ENCODE measurements around the gene OR2M3.

The OR2M3 gene, protein sequence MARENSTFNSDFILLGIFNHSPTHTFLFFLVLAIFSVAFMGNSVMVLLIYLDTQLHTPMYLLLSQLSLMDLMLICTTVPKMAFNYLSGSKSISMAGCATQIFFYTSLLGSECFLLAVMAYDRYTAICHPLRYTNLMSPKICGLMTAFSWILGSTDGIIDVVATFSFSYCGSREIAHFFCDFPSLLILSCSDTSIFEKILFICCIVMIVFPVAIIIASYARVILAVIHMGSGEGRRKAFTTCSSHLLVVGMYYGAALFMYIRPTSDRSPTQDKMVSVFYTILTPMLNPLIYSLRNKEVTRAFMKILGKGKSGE

DNA sequence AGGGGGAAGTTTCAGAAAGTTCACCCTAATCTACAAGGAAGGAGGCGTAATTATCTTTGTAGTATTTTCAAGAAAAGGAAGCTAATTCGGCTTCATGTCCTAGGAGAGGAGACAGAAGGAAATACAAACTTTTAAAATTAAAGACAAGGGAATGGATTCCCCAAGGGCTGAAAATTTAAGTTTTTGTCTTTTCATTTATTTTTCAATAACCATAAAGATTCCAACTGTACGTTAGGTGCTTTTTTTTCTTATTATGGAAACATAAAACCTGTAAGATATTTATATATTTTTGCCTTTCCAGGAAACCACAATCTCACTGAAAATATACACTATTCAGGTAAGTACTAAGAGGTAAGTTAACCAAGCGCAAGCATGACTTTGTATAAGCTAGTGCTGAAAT, at the start of gene OR2M3:
Gene OR2M3 (plus strand): TSS at position 301 of the 400 bp plus-strand sequence. CDS start 5,803 bp downstream, outside the sequence.
- TF ChIP-seq, protein P1, sequence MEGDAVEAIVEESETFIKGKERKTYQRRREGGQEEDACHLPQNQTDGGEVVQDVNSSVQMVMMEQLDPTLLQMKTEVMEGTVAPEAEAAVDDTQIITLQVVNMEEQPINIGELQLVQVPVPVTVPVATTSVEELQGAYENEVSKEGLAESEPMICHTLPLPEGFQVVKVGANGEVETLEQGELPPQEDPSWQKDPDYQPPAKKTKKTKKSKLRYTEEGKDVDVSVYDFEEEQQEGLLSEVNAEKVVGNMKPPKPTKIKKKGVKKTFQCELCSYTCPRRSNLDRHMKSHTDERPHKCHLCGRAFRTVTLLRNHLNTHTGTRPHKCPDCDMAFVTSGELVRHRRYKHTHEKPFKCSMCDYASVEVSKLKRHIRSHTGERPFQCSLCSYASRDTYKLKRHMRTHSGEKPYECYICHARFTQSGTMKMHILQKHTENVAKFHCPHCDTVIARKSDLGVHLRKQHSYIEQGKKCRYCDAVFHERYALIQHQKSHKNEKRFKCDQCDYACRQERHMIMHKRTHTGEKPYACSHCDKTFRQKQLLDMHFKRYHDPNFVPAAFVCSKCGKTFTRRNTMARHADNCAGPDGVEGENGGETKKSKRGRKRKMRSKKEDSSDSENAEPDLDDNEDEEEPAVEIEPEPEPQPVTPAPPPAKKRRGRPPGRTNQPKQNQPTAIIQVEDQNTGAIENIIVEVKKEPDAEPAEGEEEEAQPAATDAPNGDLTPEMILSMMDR (conservative IDR thresholded peaks at IDR 0.05), result no peak
- no peak for TF ChIP-seq ZFX (IDR thresholded peaks at IDR 0.05)
- no peak within 1 kb of the TSS for H3K27ac ChIP-seq

- no peak for TF ChIP-seq ZFX (IDR thresholded peaks at IDR 0.05)
- TF ChIP-seq, protein P1 (conservative IDR thresholded peaks at IDR 0.05), result no peak
- no peak overlapping the region for H3K27ac ChIP-seq
These were observed 44.8 kb upstream of the OR2M3 start for GRCh38 chr1:248152056-248152827.

- no peak for TF ChIP-seq ZFX (IDR thresholded peaks at IDR 0.05)
- TF ChIP-seq, protein P1 (conservative IDR thresholded peaks at IDR 0.05), result no peak
- H3K27ac ChIP-seq, result no peak overlapping the region
These were observed 41.1 kb upstream of the OR2M3 start for GRCh38 chr1:248155927-248156326.

DNA sequence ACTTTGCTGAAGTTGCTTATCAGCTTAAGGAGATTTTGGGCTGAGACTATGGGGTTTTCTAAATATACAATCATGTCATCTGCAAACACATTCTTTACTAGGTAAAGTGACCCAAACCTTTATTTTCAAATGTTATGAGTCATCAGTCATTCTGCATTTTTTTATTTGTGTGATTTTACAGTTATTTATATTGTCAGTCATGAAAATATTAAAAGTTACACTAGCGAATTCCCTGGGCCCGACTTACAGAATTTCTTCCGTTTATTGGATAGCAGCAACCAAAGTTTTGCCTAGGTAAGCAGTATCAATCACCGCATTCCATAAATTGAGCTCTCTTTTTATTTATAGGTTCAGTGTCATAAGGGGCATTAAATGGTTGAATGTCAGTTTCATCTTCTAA, 38.3 kb upstream of the OR2M3 start:
- no peak for TF ChIP-seq ZFX (IDR thresholded peaks at IDR 0.05)
- TF ChIP-seq, protein P1 (conservative IDR thresholded peaks at IDR 0.05), result no peak

GRCh38 chr1:248164031-248164430, 33.0 kb upstream of the OR2M3 start:
- no peak overlapping the region for H3K27ac ChIP-seq
- TF ChIP-seq ZFX (IDR thresholded peaks at IDR 0.05), result no peak
- TF ChIP-seq, protein P1 (conservative IDR thresholded peaks at IDR 0.05), result no peak

More for the DNA sequence above, 38.3 kb upstream of the OR2M3 start:
- H3K27ac ChIP-seq, result no peak overlapping the region

DNA sequence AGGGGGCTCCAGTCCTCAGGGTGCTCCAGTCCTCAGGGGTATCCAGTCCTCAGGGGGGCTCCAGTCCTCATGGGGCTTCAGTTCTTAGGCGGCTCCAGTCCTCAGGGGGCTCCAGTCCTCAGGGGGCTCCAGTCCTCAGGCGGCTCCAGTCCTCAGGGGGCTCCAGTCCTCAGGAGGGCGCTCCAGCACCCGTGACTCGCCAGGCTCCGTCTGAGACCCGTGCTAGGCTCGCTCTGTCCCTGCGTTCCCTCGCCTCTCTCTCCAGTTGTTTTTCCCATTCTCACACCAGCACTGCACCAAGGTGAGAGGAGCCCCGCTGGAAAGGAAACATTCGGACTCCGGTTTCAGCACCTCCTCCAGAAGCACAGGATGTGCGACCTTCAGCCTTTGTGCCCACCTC, 31.9 kb upstream of the OR2M3 start:
- no peak for TF ChIP-seq ZFX (IDR thresholded peaks at IDR 0.05)
- TF ChIP-seq, protein P1 (conservative IDR thresholded peaks at IDR 0.05), result no peak

DNA sequence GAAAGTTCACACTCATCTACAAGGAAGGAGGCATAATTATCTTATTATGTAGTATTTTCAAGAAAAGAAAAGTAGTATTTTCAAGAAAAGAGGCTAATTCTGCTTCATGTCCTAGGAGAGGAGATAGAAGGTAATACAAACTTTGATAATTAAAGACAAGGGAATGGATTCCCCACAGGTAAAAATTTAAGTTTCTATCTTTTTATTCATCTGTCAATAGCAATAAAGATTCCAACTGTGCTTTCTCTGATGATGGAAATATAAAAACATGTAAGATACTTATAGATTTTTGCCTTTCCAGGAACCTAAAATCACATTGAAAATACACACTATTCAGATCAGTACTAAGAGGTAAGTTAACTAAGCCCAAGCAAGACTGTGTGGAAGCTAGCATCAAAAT, 22.5 kb upstream of the OR2M3 start, which contains the start of gene OR2M2:
Gene OR2M2 (plus strand): TSS at position 301 of the 400 bp plus-strand sequence. CDS start 5,165 bp downstream, outside the sequence.
- TF ChIP-seq, protein P1 (conservative IDR thresholded peaks at IDR 0.05), result no peak
- TF ChIP-seq ZFX (IDR thresholded peaks at IDR 0.05), result no peak
- H3K27ac ChIP-seq, result no peak within 1 kb of the TSS

More for the DNA sequence above, 31.9 kb upstream of the OR2M3 start:
- H3K27ac ChIP-seq, result no peak overlapping the region

Data from C4-2B (cell line).